RWPE2 (cell line): ENCODE measurements around the gene MEGF9.
"Not testable (repeated sequence)": the region's sequence is repeated elsewhere in the genome, so short reads cannot be mapped to it uniquely, and the experiment has no call there.

Source experiments
- ATAC-seq: fragments of 200-7000 bp; cut with Tn5 transposase; 3 replicates; pipeline ENCODE4 v1.9.1; 2021; ENCODE audit warnings: low read depth
- DNase-seq: peaks from one replicate; pipeline ENCODE4 v3.0.0-alpha.2; 2020; ENCODE audit warnings: low spot score
- H3K27ac ChIP-seq: fragments of 450-650 bp; 2 replicates; pipeline ENCODE4 v1.5.1; 2017; ENCODE audit warnings: mild to moderate bottlenecking; ENCODE audit not compliant: poor library complexity, severe bottlenecking
- H3K27me3 ChIP-seq: fragments of 250-450 bp; sonication (Bioruptor Pico); 2 replicates; pipeline ENCODE4 v1.5.1; 2021; ENCODE audit warnings: mild to moderate bottlenecking, moderate library complexity; ENCODE audit not compliant: insufficient read depth, poor library complexity, severe bottlenecking
- H3K36me3 ChIP-seq: fragments of 250-450 bp; sonication (Bioruptor Pico); 2 replicates; pipeline ENCODE4 v1.5.1; 2020; ENCODE audit warnings: low read depth, mild to moderate bottlenecking, moderate library complexity
- H3K4me1 ChIP-seq: fragments of 250-450 bp; sonication (Bioruptor Pico); 2 replicates; pipeline ENCODE4 v1.5.1; 2021; ENCODE audit warnings: mild to moderate bottlenecking, moderate library complexity; ENCODE audit not compliant: insufficient read depth, poor library complexity, severe bottlenecking
- H3K4me3 ChIP-seq: fragments of 250-450 bp; sonication (Bioruptor Pico); 2 replicates; pipeline ENCODE4 v1.5.1; 2021; ENCODE audit warnings: mild to moderate bottlenecking, moderate library complexity; ENCODE audit not compliant: severe bottlenecking
- H3K9me3 ChIP-seq: fragments of 250-450 bp; sonication (Bioruptor Pico); 2 replicates; pipeline ENCODE4 v1.5.1; 2021; ENCODE audit warnings: mild to moderate bottlenecking, moderate library complexity; ENCODE audit not compliant: severe bottlenecking
- TF ChIP-seq, protein P1 (sequence below): fragments of 450-650 bp; IDR thresholded peaks from one replicate; pipeline ENCODE4 v1.5.1; 2017; ENCODE audit warnings: mild to moderate bottlenecking, moderate library complexity; ENCODE audit not compliant: poor library complexity, severe bottlenecking

MEGF9 gene

DNA sequence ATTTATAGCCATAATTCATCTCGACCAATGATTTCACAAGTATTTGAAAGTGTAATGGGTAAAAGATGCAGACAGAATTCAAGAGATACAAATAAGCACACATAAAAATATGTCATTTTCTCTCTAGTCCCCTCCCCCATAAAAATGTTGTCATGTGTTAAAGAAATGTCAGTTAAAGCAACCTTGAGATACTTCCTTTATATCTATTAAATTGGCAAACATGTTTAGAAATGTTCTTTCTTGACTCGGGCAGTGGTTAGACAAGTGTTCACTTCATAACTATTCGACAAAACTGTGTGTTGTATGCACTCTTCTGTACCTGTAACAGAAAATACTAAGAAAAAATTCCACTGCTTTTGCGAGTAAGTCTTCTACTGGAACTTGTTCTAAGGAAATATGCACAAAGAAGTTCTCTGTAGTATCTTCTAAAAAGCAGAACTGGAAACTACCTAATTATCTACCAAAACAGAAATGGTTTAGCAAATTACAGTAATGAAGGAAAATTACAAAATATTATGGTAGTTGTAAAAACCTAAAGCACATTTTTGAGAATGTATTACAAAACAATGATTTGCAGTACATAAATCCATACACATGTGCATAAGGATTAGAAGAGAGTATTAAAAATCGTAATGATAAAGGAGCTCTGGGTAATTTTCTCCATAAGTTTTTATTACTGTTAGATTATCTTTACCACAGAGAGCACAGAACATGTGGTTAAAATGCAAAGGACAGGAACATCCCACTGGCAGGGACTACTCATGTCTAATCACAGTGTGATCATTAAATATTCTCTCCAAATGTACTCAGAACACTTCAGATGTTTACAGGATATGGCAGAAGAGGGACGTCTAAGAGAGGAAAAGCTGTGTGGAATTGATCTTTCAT is 43.0 kb upstream of the MEGF9 start:
- Histone ChIP-seq H3K4me1 (no peaks in the 10 kb centered on the region), H3K4me3 (no peak overlapping the region), H3K27ac (no peak overlapping the region), H3K9me3 (no peaks in the 10 kb centered on the region), H3K27me3 (no peaks in the 10 kb centered on the region), H3K36me3 (peaks cover 20% of the 10 kb centered on the region)
- no peak for DNase-seq
- TF ChIP-seq, protein P1, sequence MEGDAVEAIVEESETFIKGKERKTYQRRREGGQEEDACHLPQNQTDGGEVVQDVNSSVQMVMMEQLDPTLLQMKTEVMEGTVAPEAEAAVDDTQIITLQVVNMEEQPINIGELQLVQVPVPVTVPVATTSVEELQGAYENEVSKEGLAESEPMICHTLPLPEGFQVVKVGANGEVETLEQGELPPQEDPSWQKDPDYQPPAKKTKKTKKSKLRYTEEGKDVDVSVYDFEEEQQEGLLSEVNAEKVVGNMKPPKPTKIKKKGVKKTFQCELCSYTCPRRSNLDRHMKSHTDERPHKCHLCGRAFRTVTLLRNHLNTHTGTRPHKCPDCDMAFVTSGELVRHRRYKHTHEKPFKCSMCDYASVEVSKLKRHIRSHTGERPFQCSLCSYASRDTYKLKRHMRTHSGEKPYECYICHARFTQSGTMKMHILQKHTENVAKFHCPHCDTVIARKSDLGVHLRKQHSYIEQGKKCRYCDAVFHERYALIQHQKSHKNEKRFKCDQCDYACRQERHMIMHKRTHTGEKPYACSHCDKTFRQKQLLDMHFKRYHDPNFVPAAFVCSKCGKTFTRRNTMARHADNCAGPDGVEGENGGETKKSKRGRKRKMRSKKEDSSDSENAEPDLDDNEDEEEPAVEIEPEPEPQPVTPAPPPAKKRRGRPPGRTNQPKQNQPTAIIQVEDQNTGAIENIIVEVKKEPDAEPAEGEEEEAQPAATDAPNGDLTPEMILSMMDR = no peak
- no peak for ATAC-seq

DNA sequence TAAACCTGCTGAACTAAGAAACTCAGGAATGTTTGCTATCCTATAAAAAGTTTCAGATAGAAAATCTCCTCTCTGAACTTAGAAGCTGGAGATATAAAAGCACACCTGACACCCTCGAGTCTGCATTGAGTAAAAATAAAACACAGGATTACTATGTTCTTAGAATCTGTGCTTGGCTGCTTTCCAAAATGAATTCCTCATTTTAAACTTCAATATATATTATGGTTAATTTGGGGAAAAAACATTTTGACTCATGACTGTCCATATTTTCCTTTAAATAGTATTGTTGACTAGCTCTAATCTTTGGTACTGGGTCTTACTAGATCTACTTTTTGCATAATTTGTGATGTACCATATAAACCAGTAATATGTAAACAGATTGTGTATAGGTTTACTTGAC is 42.3 kb upstream of the MEGF9 start:
- Histone ChIP-seq H3K4me1 (no peaks in the 10 kb centered on the region), H3K9me3 (no peaks in the 10 kb centered on the region), H3K36me3 (peaks cover 14% of the 10 kb centered on the region), H3K27me3 (no peaks in the 10 kb centered on the region), H3K4me3 (no peak overlapping the region), H3K27ac (no peak overlapping the region)
- TF ChIP-seq, protein P1 = no peak
- ATAC-seq (no peak), DNase-seq (no peak)

DNA sequence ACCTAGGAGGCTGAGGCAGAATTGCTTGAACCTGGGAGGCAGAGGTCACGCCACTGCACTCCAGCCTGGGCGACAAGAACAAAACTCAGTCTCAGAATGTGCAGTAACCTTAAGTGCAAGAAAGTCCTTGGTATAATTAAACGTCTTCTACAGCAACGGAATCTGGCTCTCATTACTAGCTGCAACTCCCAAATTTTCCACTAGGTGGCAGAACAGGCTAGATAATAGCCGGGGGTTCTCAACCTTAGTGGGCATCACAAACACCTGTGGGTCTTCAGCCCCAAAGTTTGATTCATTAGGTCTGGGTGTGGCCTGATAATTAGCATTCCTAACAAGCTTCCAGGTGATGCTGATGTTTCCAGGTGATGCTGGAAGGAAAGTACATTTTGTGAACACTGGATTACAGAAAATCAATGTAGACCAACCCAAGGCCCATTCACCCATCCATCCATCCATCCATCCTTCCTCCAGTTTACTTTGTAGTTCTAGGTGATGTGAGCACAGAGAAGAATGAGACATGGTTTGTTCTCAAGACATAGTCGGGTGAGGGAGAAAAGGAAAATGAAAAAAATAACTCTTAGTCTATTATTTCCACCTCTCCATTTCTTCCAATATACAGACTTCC is 41.7 kb upstream of the MEGF9 start:
- TF ChIP-seq, protein P1 = peak; percentile 88
- Histone ChIP-seq H3K36me3 (peaks cover 11% of the 10 kb centered on the region), H3K4me3 (no peak overlapping the region), H3K9me3 (no peaks in the 10 kb centered on the region), H3K4me1 (no peaks in the 10 kb centered on the region), H3K27ac (no peak overlapping the region), H3K27me3 (no peaks in the 10 kb centered on the region)
- DNase-seq (no peak), ATAC-seq (peak; percentile 55)

DNA sequence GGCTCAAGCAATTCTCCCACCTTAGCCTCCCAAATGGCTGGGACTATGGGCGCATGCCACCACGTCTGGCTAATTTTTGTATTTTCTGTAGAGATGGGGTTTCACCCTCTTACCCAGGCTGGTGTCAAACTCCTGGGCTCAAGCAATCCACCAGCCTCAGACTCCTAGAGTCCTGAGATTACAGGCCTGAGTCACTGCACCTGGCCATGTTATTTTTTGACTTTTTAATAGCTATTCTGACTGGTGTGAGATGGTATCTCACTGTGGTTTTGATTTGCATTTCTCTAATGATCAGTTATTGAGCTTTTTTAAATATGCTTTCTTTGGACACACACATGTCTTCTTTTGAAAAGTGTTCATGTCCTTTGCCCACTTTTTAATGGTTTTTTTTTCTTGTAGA is 40.8 kb upstream of the MEGF9 start:
- DNase-seq (no peak), ATAC-seq (no peak)
- TF ChIP-seq, protein P1 = no peak
- Histone ChIP-seq H3K27ac (no peak overlapping the region), H3K9me3 (no peaks in the 10 kb centered on the region), H3K4me3 (no peak overlapping the region), H3K27me3 (no peaks in the 10 kb centered on the region), H3K4me1 (no peaks in the 10 kb centered on the region), H3K36me3 (peaks cover 8% of the 10 kb centered on the region)

DNA sequence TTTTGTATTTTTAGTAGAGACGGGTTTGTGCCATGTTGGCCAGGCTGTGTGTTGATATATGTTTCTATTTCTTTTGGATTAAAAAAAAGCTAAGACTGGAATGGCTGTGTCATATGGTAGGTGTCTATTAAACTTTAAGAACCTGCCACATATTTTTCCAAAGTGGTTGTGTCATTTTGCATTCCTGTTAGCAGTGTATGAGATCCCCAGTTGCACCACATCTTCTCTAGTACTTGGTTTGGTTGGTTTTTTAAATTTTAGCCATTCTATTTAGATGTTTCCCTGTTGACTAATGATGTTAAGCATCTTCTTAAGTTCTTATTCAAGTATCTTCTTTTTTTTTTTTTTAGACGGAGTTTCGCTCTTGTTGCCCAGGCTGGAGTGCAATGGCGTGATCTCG is 36.2 kb upstream of the MEGF9 start:
- H3K4me1 ChIP-seq = no peaks in the 10 kb centered on the region
- H3K9me3 ChIP-seq = no peaks in the 10 kb centered on the region
- H3K36me3 ChIP-seq = no peaks in the 10 kb centered on the region
- TF ChIP-seq, protein P1 = no peak
- DNase-seq (no peak), ATAC-seq (no peak)
- no peak overlapping the region for H3K27ac ChIP-seq
- H3K4me3 ChIP-seq = no peak overlapping the region
- H3K27me3 ChIP-seq = no peaks in the 10 kb centered on the region

DNA sequence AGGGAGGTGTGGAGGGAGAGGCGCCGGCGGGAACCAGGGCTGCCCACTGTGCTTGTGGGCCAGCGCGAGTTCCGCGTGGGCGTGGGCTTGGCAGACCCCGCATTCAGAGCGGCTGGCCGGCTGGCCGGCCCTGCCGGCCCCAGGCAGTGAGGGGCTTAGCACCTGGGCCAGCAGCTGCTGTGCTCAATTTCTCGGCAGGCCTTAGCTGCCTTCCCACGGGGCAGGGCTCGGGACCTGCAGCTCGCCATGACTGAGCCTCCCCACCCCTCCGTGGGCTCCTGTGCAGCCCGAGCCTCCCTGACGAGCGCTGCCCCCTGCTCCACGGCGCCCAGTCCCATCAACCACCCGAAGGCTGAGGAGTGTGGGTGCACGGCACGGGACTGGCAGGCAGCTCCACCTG is 32.1 kb upstream of the MEGF9 start:
- H3K36me3 ChIP-seq, H3K9me3 ChIP-seq, H3K4me3 ChIP-seq, ATAC-seq, DNase-seq, H3K4me1 ChIP-seq, H3K27me3 ChIP-seq, H3K27ac ChIP-seq: not testable (repeated sequence)
